Cardiac muscle cell (in vitro differentiated cells and primary cell): ENCODE data around the gene PRKAG2. TPM values are rescaled to one million over a fixed set of nuclear protein-coding genes. Genes with fewer than 3 reads are reported as not detected.

Experiments
- DNase-seq, 2 donors: peaks; one replicate each; pipeline versions ENCODE4 v3.0.0 to v3.0.0-alpha.2; 2010 to 2017; ENCODE audit warnings: low read depth in 1 of 2, low spot score in 1 of 2
- H3K27ac ChIP-seq: fragments of 200-600 bp; sonication (generic); 2 replicates; pipeline ENCODE4 v1.5.1; 2016
- H3K27me3 ChIP-seq: fragments of 200-600 bp; sonication (generic); 2 replicates; pipeline ENCODE4 v1.6.0; 2016; ENCODE audit warnings: control low read depth
- H3K36me3 ChIP-seq: fragments of 200-600 bp; sonication (generic); 2 replicates; pipeline ENCODE4 v1.5.1; 2016; ENCODE audit warnings: control low read depth
- H3K4me1 ChIP-seq: fragments of 200-600 bp; sonication (generic); 2 replicates; pipeline ENCODE4 v1.8.1; 2017; ENCODE audit warnings: low read depth, mild to moderate bottlenecking, mixed run types
- H3K4me3 ChIP-seq: fragments of 200-600 bp; sonication (generic); 2 replicates; pipeline ENCODE4 v1.5.1; 2016; ENCODE audit warnings: mild to moderate bottlenecking
- H3K9me3 ChIP-seq: fragments of 200-600 bp; sonication (generic); 2 replicates; pipeline ENCODE4 v1.5.1; 2017; ENCODE audit warnings: low read depth, mild to moderate bottlenecking, control low read depth
- CTCF ChIP-seq: IDR thresholded peaks from 2 replicates; pipeline ENCODE4 v1.5.1; 2012; ENCODE audit warnings: low read depth, mild to moderate bottlenecking, low read length
- polyA plus RNA-seq: library from polyadenylated mRNA; unstranded; fragments of >200 nt; fragmentation: Nextera tagmentation; extraction: Ambion mirVana; gene quantifications from 2 replicates; pipeline ENCODE4 v1.2.1, GENCODE V29; 2016
- total RNA-seq: library from RNA; depleted of rRNA; stranded (reverse); fragments of >200 nt; gene quantifications from 2 replicates; pipeline ENCODE4 v1.2.3, GENCODE V29; 2016

PRKAG2 gene
- total and polyA plus RNA-seq, 2 experiments from 2014 or later = 43.4 to 85.3 TPM

GRCh38 chr7:151631570-151631952 lies 245.4 kb downstream of the PRKAG2 start:
- no peaks in the 10 kb centered on the region for H3K27me3 ChIP-seq
- H3K4me1 ChIP-seq = peaks cover 32% of the 10 kb centered on the region
- DNase-seq = peak; percentile 36 to 56
- peak overlapping the region; percentile 83 for H3K4me3 ChIP-seq
- H3K9me3 ChIP-seq = no peaks in the 10 kb centered on the region
- TF ChIP-seq CTCF = no peak
- peak overlapping the region; percentile 96 for H3K27ac ChIP-seq
- no peaks in the 10 kb centered on the region for H3K36me3 ChIP-seq

- H3K4me1 ChIP-seq = peaks cover 37% of the 10 kb centered on the region
- no peaks in the 10 kb centered on the region for H3K27me3 ChIP-seq
- no peaks in the 10 kb centered on the region for H3K36me3 ChIP-seq
- H3K9me3 ChIP-seq = no peaks in the 10 kb centered on the region
- DNase-seq = peak in 1 of 2 donors; percentile 29
- peak overlapping the region; percentile 83 for H3K4me3 ChIP-seq
- TF ChIP-seq CTCF = no peak
- peak overlapping the region; percentile 96 for H3K27ac ChIP-seq
These were observed 245.9 kb downstream of the PRKAG2 start for GRCh38 chr7:151630851-151631569.

GRCh38 chr7:151630358-151630757 lies 246.6 kb downstream of the PRKAG2 start:
- TF ChIP-seq CTCF = no peak
- peak overlapping the region; percentile 83 for H3K4me3 ChIP-seq
- no peak for DNase-seq
- H3K36me3 ChIP-seq = no peaks in the 10 kb centered on the region
- H3K4me1 ChIP-seq = peaks cover 38% of the 10 kb centered on the region
- no peaks in the 10 kb centered on the region for H3K27me3 ChIP-seq
- no peaks in the 10 kb centered on the region for H3K9me3 ChIP-seq
- peak overlapping the region; percentile 96 for H3K27ac ChIP-seq

GRCh38 chr7:151629713-151630272 lies 247.1 kb downstream of the PRKAG2 start:
- no peaks in the 10 kb centered on the region for H3K27me3 ChIP-seq
- peak in 1 of 2 donors; percentile 20 for DNase-seq
- H3K36me3 ChIP-seq = no peaks in the 10 kb centered on the region
- no peaks in the 10 kb centered on the region for H3K9me3 ChIP-seq
- peaks cover 38% of the 10 kb centered on the region for H3K4me1 ChIP-seq
- no peak for TF ChIP-seq CTCF
- H3K27ac ChIP-seq = peak overlapping the region; percentile 96
- H3K4me3 ChIP-seq = peak overlapping the region; percentile 83

GRCh38 chr7:151628846-151629604 lies 247.9 kb downstream of the PRKAG2 start:
- Histone ChIP-seq H3K27ac (peak overlapping the region; percentile 96), H3K36me3 (no peaks in the 10 kb centered on the region), H3K4me1 (peaks cover 38% of the 10 kb centered on the region), H3K27me3 (no peaks in the 10 kb centered on the region), H3K9me3 (no peaks in the 10 kb centered on the region), H3K4me3 (peak overlapping the region; percentile 83)
- no peak for TF ChIP-seq CTCF
- peak in 1 of 2 donors; percentile 57 for DNase-seq
